Measurements from ENCODE around the gene GAL3ST1.

GRCh38 chr22:30514252-30514651 is 60.2 kb downstream of the GAL3ST1 start:
- no peak for TF ChIP-seq CTCF (IDR thresholded peaks at IDR 0.05; ENCODE audit: low read depth, low read length, poor library complexity, severe bottlenecking)
- TF ChIP-seq EZH2phosphoT487 (IDR thresholded peaks at IDR 0.05; ENCODE audit: borderline replicate concordance, low read length): no peak
